Kidney (tissue), 14 donors: ENCODE measurements around the gene KCNS3. TPM values are rescaled to one million over a fixed set of nuclear protein-coding genes. Genes with fewer than 3 reads are reported as not detected.

ENCODE experiments used
- DNase-seq, 5 donors: peaks; one replicate each; pipeline ENCODE4 v3.0.0-alpha.2; 2013 to 2020
- FAIRE-seq: peaks from 2 replicates; lab custom pipeline; 2012; peaks lifted over from hg19 to GRCh38; lab: Jason Lieb, UNC
- H3K27ac ChIP-seq, 2 donors: one replicate each; pipeline ENCODE4 v1.7.0; 2013; ENCODE audit warnings: low read depth in 2 of 2, low read length in 2 of 2, inconsistent platforms in 1 of 2
- H3K27me3 ChIP-seq: one replicate; pipeline ENCODE4 v1.7.1; 2013; ENCODE audit warnings: low read length, inconsistent platforms; ENCODE audit not compliant: control insufficient read depth, insufficient read depth
- H3K36me3 ChIP-seq, 3 donors: one replicate each; pipeline versions ENCODE4 v1.7.0 to v1.7.1; 2013; ENCODE audit warnings: low read length in 3 of 3, control low read depth in 1 of 3, inconsistent platforms in 1 of 3; ENCODE audit not compliant: insufficient read depth in 3 of 3, control insufficient read depth in 2 of 3
- H3K4me1 ChIP-seq, 3 donors: one replicate each; pipeline versions ENCODE4 v1.7.0 to v1.7.1; 2013; ENCODE audit warnings: low read length in 3 of 3, inconsistent platforms in 1 of 3, low read depth in 1 of 3; ENCODE audit not compliant: control insufficient read depth in 2 of 3, insufficient read depth in 2 of 3
- H3K4me3 ChIP-seq, 3 donors: one replicate each; pipeline versions ENCODE4 v1.7.0 to v1.8.1; 2013; ENCODE audit warnings: low read length in 3 of 3, control low read depth in 1 of 3, inconsistent platforms in 1 of 3
- H3K9ac ChIP-seq, 3 donors: one replicate each; pipeline versions ENCODE4 v1.7.0 to v1.7.1; 2013; ENCODE audit warnings: low read length in 3 of 3, control low read depth in 1 of 3, inconsistent platforms in 1 of 3
- H3K9me3 ChIP-seq, 3 donors: one replicate each; pipeline versions ENCODE4 v1.7.0 to v1.7.1; 2013; ENCODE audit warnings: low read length in 3 of 3, control low read depth in 1 of 3, inconsistent platforms in 1 of 3; ENCODE audit not compliant: control insufficient read depth in 2 of 3, insufficient read depth in 1 of 3
- CTCF ChIP-seq: IDR thresholded peaks from 3 replicates; pipeline ENCODE4 v1.5.1; 2012; ENCODE audit warnings: mild to moderate bottlenecking, moderate library complexity, borderline replicate concordance; ENCODE audit not compliant: insufficient read depth; ENCODE audit errors: extremely low read depth
- intact Hi-C: fragments of 100-400 bp; cut with DNase I; formaldehyde crosslinking; loops from one replicate; pipeline ENCODE4 v1.11.1; 2022
- polyA plus RNA-seq: library from polyadenylated mRNA; stranded (reverse); fragments of 350-450 nt; fragmentation: Illumina TruSeq; extraction: RNeasy Lipid Tissue Mini Kit (QIAGEN cat#74804); gene quantifications from one replicate; pipeline ENCODE4 v1.2.3, GENCODE V29; 2014; ENCODE audit warnings: low read depth, low replicate concordance; ENCODE audit not compliant: insufficient read depth
- total RNA-seq: library from RNA; stranded (reverse); fragmentation: NEBNext Ultra II Directional; extraction: Animal tissue kit (Norgen Biotek cat#: 25700); gene quantifications from one replicate; pipeline ENCODE4 v1.2.1, GENCODE V29; 2021
- donor health status: control.
- donor health status: control.
- donor health status: control.
- donor health status: control.
- donor health status: control.
- donor health status: DM: yes; HTN: yes; CAD: no.
- donor health status: Normal renal cell carcinoma (clear cell type).

The KCNS3 gene
- total and polyA plus RNA-seq, 2 donors from 2014 or later, result 4.4 to 7.3 TPM

DNA sequence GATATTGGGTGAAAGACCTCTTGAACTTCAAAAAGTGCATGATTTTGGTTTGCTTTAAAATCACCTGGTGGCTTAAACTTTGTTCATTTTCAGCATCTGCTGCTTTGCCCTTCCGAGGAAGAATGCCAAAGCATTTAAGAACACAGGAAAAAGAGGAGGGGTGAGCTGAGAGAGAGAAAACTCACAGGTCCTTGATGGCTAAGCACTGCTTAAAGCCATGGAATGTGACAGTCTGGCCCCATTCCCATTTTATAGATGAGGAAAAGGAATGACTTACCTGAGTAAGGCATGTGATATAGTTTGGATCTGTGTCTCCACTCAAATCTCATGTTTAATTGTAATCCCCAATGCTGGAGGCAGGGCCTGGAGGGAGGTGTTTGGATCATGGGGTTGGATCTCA is 58.1 kb downstream of the KCNS3 start:
- Histone ChIP-seq H3K4me3 (no peak overlapping the region), H3K9ac (no peak overlapping the region), H3K27me3 (no peaks in the 10 kb centered on the region), H3K36me3 (no peaks in the 10 kb centered on the region), H3K9me3 (no peaks in the 10 kb centered on the region), H3K4me1 (no peaks in the 10 kb centered on the region), H3K27ac (no peak overlapping the region)
- no peak for TF ChIP-seq CTCF
- no peak for FAIRE-seq
- intact Hi-C loops, result no loop called here
- DNase-seq, result no peak

- Histone ChIP-seq H3K27ac (no peak overlapping the region), H3K4me1 (no peaks in the 10 kb centered on the region), H3K9me3 (no peaks in the 10 kb centered on the region), H3K9ac (no peak overlapping the region), H3K36me3 (no peaks in the 10 kb centered on the region), H3K27me3 (no peaks in the 10 kb centered on the region), H3K4me3 (no peak overlapping the region)
- FAIRE-seq (no peak), DNase-seq (no peak)
- TF ChIP-seq CTCF, result no peak
- intact Hi-C loops, result no loop called here
Measured at GRCh38 chr2:17940091-17940630, 61.7 kb downstream of the KCNS3 start.

GRCh38 chr2:17943444-17943843 is 65.0 kb downstream of the KCNS3 start:
- no peak for DNase-seq
- TF ChIP-seq CTCF, result no peak

GRCh38 chr2:17947113-17947512 is 68.6 kb downstream of the KCNS3 start:
- Histone ChIP-seq H3K36me3 (no peaks in the 10 kb centered on the region), H3K27ac (no peak overlapping the region), H3K4me3 (no peak overlapping the region), H3K27me3 (no peaks in the 10 kb centered on the region), H3K9me3 (no peaks in the 10 kb centered on the region), H3K9ac (no peak overlapping the region), H3K4me1 (no peaks in the 10 kb centered on the region)
- DNase-seq, result no peak
- TF ChIP-seq CTCF, result no peak
- intact Hi-C loops, result no loop called here
- FAIRE-seq, result no peak

More at GRCh38 chr2:17943444-17943843, 65.0 kb downstream of the KCNS3 start:
- no peaks in the 10 kb centered on the region for H3K27me3 ChIP-seq
- no peaks in the 10 kb centered on the region for H3K36me3 ChIP-seq
- H3K9me3 ChIP-seq, result no peaks in the 10 kb centered on the region
- H3K27ac ChIP-seq, result no peak overlapping the region
- no peak overlapping the region for H3K4me3 ChIP-seq
- no peaks in the 10 kb centered on the region for H3K4me1 ChIP-seq
- H3K9ac ChIP-seq, result no peak overlapping the region
- FAIRE-seq, result no peak
- intact Hi-C loops, result no loop called here
